Measurements from ENCODE around the gene HIPK2. TPM values are rescaled to one million over a fixed set of nuclear protein-coding genes. Genes with fewer than 3 reads are reported as not detected.

Gene HIPK2
- total and polyA plus RNA-seq, 12 donors, result 19.7 to 203 (median 127) TPM

- Histone ChIP-seq H3K27me3 (no peaks in the 10 kb centered on the region), H3K27ac (no peak overlapping the region), H3K9me3 (no peaks in the 10 kb centered on the region), H3K36me3 (peaks cover 0 to 100% (median 30%) of the 10 kb centered on the region in 9 donors), H3K4me3 (no peak overlapping the region), H3K4me1 (peaks cover 0 to 11% (median 0%) of the 10 kb centered on the region in 9 donors)
- ATAC-seq, result no peak
- DNase-seq, result no peak
- TF ChIP-seq, protein P1, sequence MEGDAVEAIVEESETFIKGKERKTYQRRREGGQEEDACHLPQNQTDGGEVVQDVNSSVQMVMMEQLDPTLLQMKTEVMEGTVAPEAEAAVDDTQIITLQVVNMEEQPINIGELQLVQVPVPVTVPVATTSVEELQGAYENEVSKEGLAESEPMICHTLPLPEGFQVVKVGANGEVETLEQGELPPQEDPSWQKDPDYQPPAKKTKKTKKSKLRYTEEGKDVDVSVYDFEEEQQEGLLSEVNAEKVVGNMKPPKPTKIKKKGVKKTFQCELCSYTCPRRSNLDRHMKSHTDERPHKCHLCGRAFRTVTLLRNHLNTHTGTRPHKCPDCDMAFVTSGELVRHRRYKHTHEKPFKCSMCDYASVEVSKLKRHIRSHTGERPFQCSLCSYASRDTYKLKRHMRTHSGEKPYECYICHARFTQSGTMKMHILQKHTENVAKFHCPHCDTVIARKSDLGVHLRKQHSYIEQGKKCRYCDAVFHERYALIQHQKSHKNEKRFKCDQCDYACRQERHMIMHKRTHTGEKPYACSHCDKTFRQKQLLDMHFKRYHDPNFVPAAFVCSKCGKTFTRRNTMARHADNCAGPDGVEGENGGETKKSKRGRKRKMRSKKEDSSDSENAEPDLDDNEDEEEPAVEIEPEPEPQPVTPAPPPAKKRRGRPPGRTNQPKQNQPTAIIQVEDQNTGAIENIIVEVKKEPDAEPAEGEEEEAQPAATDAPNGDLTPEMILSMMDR (IDR thresholded peaks at IDR 0.05), result no peak
- intact Hi-C loops (cut with DNase I), result no loop called here
- 89 to 98% methylated on average over 1 of the region's 1 CpG for WGBS, 2 donors
These were observed 188.3 kb downstream of the HIPK2 start for GRCh38 chr7:139589474-139589873.

DNA sequence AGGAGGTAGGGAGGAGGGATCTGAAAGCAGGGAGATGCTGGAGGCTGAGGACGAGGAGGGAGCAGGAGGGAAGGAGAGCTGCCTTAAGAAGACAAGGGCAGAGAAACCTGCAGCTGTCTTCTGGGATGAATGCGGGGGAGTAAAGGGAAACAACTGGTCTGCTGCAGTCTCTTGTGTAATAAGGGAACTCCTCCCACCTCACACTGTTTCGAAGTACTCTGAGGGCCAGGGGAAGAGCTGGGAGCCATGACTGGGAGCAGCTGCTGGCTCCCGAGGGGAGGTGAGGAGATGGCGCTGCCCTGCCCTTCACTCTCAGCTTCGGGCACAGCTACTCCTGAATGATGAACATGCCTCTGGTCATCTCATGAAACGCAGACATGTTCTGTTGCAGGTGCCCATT is 189.2 kb downstream of the HIPK2 start:
- Histone ChIP-seq H3K36me3 (peaks cover 0 to 100% (median 35%) of the 10 kb centered on the region in 9 donors), H3K4me1 (peaks cover 0 to 11% (median 0%) of the 10 kb centered on the region in 9 donors), H3K9me3 (no peaks in the 10 kb centered on the region), H3K27ac (no peak overlapping the region), H3K27me3 (no peaks in the 10 kb centered on the region), H3K4me3 (no peak overlapping the region)
- TF ChIP-seq, protein P1 (IDR thresholded peaks at IDR 0.05), result no peak
- DNase-seq, result no peak
- peak in 7 of 8 donors; percentile 46 to 89 (median 58) for ATAC-seq
- intact Hi-C loops (cut with DNase I), result no loop called here
- WGBS, 2 donors, result 59 to 64% methylated on average over 7 of the region's 7 CpGs

- intact Hi-C loops (cut with DNase I), result no loop called here
- DNase-seq (no peak), ATAC-seq (no peak)
- peaks cover 0 to 11% (median 0%) of the 10 kb centered on the region in 9 donors for H3K4me1 ChIP-seq
- H3K4me3 ChIP-seq, result no peak overlapping the region
- H3K27ac ChIP-seq, result no peak overlapping the region
- no peaks in the 10 kb centered on the region for H3K27me3 ChIP-seq
- peaks cover 8 to 100% (median 36%) of the 10 kb centered on the region in 9 donors for H3K36me3 ChIP-seq
- no peaks in the 10 kb centered on the region for H3K9me3 ChIP-seq
- WGBS, 2 donors, result 96 to 97% methylated on average over 7 of the region's 7 CpGs
- TF ChIP-seq, protein P1 (IDR thresholded peaks at IDR 0.05), result no peak
These were observed 190.3 kb downstream of the HIPK2 start for GRCh38 chr7:139587535-139587934.

- Histone ChIP-seq H3K4me1 (peaks cover 0 to 11% (median 0%) of the 10 kb centered on the region in 9 donors), H3K27me3 (no peaks in the 10 kb centered on the region), H3K9me3 (no peaks in the 10 kb centered on the region), H3K36me3 (peaks cover 12 to 100% (median 44%) of the 10 kb centered on the region in 9 donors), H3K27ac (no peak overlapping the region), H3K4me3 (no peak overlapping the region)
- TF ChIP-seq, protein P1 (IDR thresholded peaks at IDR 0.05), result no peak
- DNase-seq (no peak), ATAC-seq (no peak)
- intact Hi-C loops (cut with DNase I), result no loop called here
- WGBS, 2 donors, result 95 to 96% methylated on average over 3 of the region's 3 CpGs
These were observed 191.5 kb downstream of the HIPK2 start for GRCh38 chr7:139586286-139586685.
